Embryonic facial prominence (tissue), 1 donor: ENCODE data around the gene STC2.
"Not testable (repeated sequence)": the region's sequence is repeated elsewhere in the genome, so short reads cannot be mapped to it uniquely, and the experiment has no call there.

ENCODE experiments used
- DNase-seq: peaks from one replicate; pipeline ENCODE4 v3.0.0-alpha.2; 2016; ENCODE audit errors: extremely low spot score

STC2 gene

GRCh38 chr5:173296737-173297676, 31.2 kb downstream of the STC2 start:
- DNase-seq = no peak

GRCh38 chr5:173295796-173296195, 32.4 kb downstream of the STC2 start:
- DNase-seq = no peak

- DNase-seq = no peak
Observed at GRCh38 chr5:173294673-173295320, 33.4 kb downstream of the STC2 start.

DNA sequence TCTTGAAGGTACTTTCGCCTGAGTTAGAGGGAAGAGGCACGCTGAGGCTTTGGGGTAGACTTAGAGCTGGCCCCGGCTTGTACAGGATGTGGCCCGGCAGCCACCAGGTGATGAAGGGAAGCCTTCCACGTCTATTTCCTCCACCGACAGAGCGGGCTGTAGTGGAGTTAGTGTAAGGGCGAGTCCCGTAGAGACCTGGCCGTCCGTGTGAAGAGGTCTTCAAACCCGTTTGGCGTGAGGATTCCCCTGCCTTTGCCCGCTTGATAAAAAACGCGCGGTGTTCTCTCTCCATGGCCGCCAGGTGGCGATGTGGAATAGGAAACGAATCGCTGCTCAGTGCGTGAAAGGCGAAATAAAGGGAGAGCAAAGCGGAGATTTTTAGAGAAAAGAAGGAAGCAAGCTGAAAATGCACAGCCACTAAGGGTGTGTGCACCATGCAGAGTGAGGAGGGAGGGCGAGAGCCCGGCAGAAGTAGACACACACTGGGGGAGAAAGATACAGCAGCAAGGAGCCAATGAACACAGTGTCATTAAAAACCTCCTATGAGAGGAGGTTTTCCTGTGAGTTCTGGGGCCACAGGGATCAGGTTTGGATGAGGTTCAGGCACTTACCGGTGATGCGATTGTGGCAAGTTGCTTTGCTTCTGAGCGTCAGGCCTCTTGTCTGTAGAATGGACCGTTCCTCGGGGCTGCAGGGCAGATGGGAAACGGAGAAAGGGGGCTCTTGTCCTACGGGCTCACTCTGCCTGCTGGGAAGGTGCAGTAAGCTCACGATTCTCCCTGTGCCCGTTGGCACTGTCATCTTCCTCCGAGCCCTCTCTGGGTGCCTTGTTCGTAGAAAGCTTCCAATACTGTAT, 34.2 kb downstream of the STC2 start:
- peak; percentile 67 for DNase-seq

- DNase-seq = no peak
Observed at GRCh38 chr5:173291722-173292658, 36.2 kb downstream of the STC2 start.

DNA sequence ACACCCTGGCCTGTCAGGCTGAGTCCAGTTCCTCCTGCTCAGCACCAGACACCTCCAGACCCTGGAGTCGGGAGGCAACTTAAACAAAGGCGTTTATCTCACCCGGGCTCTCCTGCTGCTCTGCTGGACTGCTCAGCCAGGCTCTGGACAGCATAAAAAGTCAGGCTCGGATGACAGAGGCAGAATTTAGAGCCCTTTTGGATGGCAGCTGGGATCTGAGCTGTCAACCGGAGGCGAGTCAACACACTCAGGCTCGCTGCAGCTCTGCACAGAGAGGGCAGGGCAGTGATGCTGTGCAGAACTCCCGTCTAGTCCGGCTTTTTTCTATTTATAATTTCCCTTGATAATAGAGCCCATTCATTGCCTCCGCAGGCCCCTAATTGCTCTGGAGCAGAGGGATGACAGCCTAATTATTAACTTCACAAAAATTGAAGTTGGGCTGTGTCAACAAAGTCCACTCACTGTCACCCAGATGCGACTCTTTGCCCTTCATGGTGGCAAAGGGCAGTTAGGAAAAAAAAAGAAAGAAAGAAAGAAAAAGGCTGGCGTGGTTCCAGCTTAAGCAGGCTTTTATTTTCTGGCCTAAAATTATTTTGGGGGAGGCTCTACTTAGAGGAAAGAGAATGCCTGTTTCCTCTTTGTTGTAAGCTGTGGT, 37.6 kb downstream of the STC2 start:
- DNase-seq = no peak

GRCh38 chr5:173289372-173289771, 38.8 kb downstream of the STC2 start:
- DNase-seq = no peak

- DNase-seq = no peak
Observed at GRCh38 chr5:173288632-173289031, 39.6 kb downstream of the STC2 start.

DNA sequence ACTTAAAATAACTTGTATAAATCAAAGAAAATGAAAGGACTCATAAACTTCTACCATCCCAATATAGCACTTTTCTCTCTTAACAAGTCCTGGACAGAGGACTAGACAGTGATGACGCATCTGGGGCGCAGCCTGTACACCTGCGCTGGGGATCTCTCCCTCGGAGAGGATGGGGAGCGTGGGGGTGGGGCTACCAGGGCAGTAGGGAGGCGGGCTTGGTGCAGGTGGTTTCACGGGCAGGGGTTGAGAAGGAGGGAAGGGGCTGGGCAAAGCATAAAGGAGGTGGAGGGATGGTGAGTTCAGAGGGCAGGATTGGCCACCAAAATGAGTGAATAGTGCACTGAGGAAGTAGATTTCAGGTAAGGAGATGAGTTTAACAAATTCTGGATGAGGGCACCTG, 41.1 kb downstream of the STC2 start:
- no peak for DNase-seq

DNA sequence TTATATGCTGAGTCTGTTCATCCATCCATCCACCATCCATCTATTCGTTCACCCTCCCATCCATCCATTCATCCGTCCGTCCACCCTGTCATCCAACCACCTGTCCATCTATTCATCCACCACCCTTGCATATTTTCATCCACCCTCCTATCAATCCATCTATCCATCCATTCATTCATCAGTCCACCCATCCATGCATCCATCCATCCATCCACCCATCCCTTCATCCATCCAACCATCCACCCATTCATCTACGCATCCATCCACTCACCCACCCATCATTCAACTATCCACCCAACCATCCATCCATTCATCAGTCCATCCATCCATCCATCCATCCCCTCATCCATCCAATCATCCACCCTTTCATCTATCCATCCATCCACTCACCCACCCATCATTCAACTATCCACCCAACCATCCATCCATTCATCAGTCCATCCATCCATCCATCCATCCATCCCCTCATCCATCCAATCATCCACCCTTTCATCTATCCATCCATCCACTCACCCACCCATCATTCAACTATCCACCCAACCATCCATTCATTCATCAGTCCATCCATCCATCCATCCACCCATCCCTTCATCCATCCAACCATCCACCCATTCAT, 43.8 kb downstream of the STC2 start:
- not testable (repeated sequence) for DNase-seq

- no peak for DNase-seq
Observed at GRCh38 chr5:173283318-173284288, 44.6 kb downstream of the STC2 start.

DNA sequence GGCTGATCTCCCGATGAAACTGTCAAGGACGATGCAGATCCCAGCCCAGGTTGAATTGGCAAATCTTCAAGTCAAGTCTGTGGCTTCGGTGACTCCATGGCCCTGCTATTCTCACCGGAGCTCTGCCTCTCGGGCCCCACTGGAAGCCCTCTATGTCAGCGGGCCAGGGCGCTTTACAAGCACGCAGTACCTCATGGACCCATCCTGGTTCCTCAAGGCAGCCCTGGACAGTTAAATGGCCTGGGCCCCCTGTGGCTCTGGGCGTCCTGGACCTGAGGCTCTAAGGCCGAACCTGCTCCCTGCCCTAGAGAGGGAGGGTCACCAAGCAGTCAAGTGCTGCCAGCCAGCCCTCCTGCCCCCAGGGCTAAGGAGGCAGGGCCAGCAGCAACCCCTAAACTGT, 45.3 kb downstream of the STC2 start:
- DNase-seq = no peak

- DNase-seq = peak; percentile 56
Observed at GRCh38 chr5:173281910-173282309, 46.3 kb downstream of the STC2 start.

DNA sequence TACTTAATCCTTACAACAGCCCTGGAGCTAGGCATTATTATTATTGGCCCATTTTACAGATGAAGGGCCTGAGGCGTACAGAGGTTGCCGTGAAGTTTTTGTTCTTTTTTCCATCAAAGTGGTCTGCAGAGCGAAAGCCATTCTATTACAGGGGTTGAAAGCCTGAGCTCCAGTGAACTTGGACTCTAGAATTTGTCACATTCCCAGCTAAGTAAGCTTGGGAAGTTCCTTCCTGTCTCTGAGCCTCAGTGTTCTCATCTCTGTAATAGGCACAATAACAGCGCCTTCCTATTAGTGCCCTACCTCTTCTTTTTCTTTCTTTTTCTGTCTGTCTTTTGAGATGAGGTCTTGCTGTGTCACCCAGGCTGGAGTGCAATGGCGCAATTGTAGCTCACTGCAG, 49.0 kb downstream of the STC2 start:
- no peak for DNase-seq

DNA sequence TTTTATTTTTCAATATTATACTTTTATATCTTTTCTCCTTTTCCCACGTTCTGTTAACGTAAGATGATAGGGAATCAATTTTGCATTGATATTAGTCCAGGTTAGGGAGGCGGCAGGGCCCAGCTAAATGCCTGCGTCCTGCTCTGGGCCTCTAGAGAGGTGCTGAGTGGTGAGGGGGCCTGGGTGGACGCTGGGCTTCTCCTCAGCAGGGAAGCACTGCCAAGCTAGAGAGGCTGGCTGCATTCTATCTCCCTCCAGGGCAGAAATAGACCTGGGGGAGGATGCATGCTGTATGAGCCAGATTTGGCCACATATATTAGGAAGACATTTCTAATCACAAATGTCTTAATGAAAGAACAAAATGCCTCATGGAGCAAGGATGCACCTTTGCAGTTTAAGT, 49.6 kb downstream of the STC2 start:
- no peak for DNase-seq

GRCh38 chr5:173278172-173278571, 50.0 kb downstream of the STC2 start:
- no peak for DNase-seq

- no peak for DNase-seq
Observed at GRCh38 chr5:173274771-173275170, 53.4 kb downstream of the STC2 start.

DNA sequence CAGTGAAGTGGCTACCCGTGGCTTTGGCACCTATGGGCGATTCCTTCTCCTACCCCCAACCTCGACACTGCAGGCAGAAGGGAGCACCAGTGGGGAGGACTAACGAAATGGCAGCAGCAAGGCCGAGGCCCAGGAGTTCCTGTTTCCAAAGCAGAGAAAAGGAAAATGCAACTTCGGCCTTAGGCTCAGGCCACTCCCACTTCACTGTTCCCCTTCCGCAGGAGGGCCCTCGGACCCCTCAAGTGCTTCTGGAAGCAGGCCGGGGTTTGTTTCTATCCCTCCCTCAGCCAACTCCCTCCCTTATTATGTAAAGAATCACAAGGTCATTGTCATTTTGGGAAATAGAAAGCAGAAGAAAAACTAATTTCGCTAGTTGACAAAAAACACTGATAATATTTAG, 56.8 kb downstream of the STC2 start:
- no peak for DNase-seq
